ENCODE results near the gene RPRD1B. TPM values are rescaled to one million over a fixed set of nuclear protein-coding genes. Genes with fewer than 3 reads are reported as not detected.

The RPRD1B gene
- total RNA-seq, 1 donor from 2014 or later: 41.9 TPM

- intact Hi-C loops (cut with DNase I): no loop called here
- no peak for DNase-seq (ENCODE audit: low spot score)
Measured at GRCh38 chr20:38031957-38032356, 1.6 kb upstream of the RPRD1B start.

GRCh38 chr20:38032585-38033329 lies 789 bp upstream of the RPRD1B start:
- intact Hi-C loops (cut with DNase I): no loop called here
- DNase-seq (ENCODE audit: low spot score): no peak
- peak; percentile 61 for ATAC-seq

More at GRCh38 chr20:38031957-38032356, 1.6 kb upstream of the RPRD1B start:
- ATAC-seq: no peak

GRCh38 chr20:38034108-38034649 lies 633 bp downstream of the RPRD1B start:
- ATAC-seq (peak; percentile 20), DNase-seq (ENCODE audit: low spot score) (no peak)
- intact Hi-C loops (cut with DNase I): no loop called here

GRCh38 chr20:38034961-38035360 lies 1.4 kb downstream of the RPRD1B start:
- ATAC-seq: no peak
- DNase-seq (ENCODE audit: low spot score): no peak
- intact Hi-C loops (cut with DNase I): no loop called here

- no peak for ATAC-seq
- DNase-seq (ENCODE audit: low spot score): no peak
- intact Hi-C loops (cut with DNase I): no loop called here
Measured at GRCh38 chr20:38036366-38036765, 2.8 kb downstream of the RPRD1B start.

GRCh38 chr20:38040276-38040675 lies 6.7 kb downstream of the RPRD1B start:
- ATAC-seq: no peak
- intact Hi-C loops (cut with DNase I): no loop called here
- DNase-seq (ENCODE audit: low spot score): no peak

- ATAC-seq (no peak), DNase-seq (ENCODE audit: low spot score) (no peak)
- intact Hi-C loops (cut with DNase I): no loop called here
Measured at GRCh38 chr20:38043512-38044300, 10.2 kb downstream of the RPRD1B start.

GRCh38 chr20:38044685-38045084 lies 11.1 kb downstream of the RPRD1B start:
- no peak for ATAC-seq
- intact Hi-C loops (cut with DNase I): no loop called here
- DNase-seq (ENCODE audit: low spot score): no peak

GRCh38 chr20:38046572-38046971 lies 13.0 kb downstream of the RPRD1B start:
- intact Hi-C loops (cut with DNase I): no loop called here
- peak; percentile 71 for ATAC-seq
- DNase-seq (ENCODE audit: low spot score): no peak

GRCh38 chr20:38049800-38050199 lies 16.3 kb downstream of the RPRD1B start:
- ATAC-seq (no peak), DNase-seq (ENCODE audit: low spot score) (no peak)
- intact Hi-C loops (cut with DNase I): no loop called here

GRCh38 chr20:38050686-38051085 lies 17.1 kb downstream of the RPRD1B start:
- intact Hi-C loops (cut with DNase I): no loop called here
- ATAC-seq: no peak
- no peak for DNase-seq (ENCODE audit: low spot score)

- intact Hi-C loops (cut with DNase I): no loop called here
- DNase-seq (ENCODE audit: low spot score): no peak
- no peak for ATAC-seq
Measured at GRCh38 chr20:38052870-38053269, 19.3 kb downstream of the RPRD1B start.

GRCh38 chr20:38054647-38055046 lies 21.1 kb downstream of the RPRD1B start:
- DNase-seq (ENCODE audit: low spot score) (no peak), ATAC-seq (no peak)
- intact Hi-C loops (cut with DNase I): loop anchor here (5.0 kb wide), 1 partner anchor 258 kb away; no protein-coding TSS in a partner anchor

- no peak for DNase-seq (ENCODE audit: low spot score)
- ATAC-seq: no peak
- intact Hi-C loops (cut with DNase I): loop anchor here (5.0 kb wide), 1 partner anchor 257 kb away; no protein-coding TSS in a partner anchor
Measured at GRCh38 chr20:38055294-38055693, 21.7 kb downstream of the RPRD1B start.

GRCh38 chr20:38055848-38056247 lies 22.3 kb downstream of the RPRD1B start:
- DNase-seq (ENCODE audit: low spot score) (no peak), ATAC-seq (no peak)
- intact Hi-C loops (cut with DNase I): loop anchor here (5.0 kb wide), 1 partner anchor 256 kb away; no protein-coding TSS in a partner anchor

GRCh38 chr20:38057351-38057972 lies 23.9 kb downstream of the RPRD1B start:
- intact Hi-C loops (cut with DNase I): loop anchor here (5.0 kb wide), 1 partner anchor 255 kb away; no protein-coding TSS in a partner anchor
- peak; percentile 92 for ATAC-seq
- DNase-seq (ENCODE audit: low spot score): peak; percentile 93

GRCh38 chr20:38059832-38060231 lies 26.3 kb downstream of the RPRD1B start:
- DNase-seq (ENCODE audit: low spot score): no peak
- intact Hi-C loops (cut with DNase I): loop anchor here (5.0 to 10.0 kb wide), 3 partner anchors 155 to 355 kb away; no protein-coding TSS in a partner anchor
- ATAC-seq: no peak

GRCh38 chr20:38060536-38060935 lies 27.0 kb downstream of the RPRD1B start:
- DNase-seq (ENCODE audit: low spot score) (no peak), ATAC-seq (no peak)
- intact Hi-C loops (cut with DNase I): loop anchor here (10.0 kb wide), 2 partner anchors 154 to 354 kb away; no protein-coding TSS in a partner anchor

- intact Hi-C loops (cut with DNase I): loop anchor here (10.0 kb wide), 2 partner anchors 154 to 354 kb away; no protein-coding TSS in a partner anchor
- no peak for DNase-seq (ENCODE audit: low spot score)
- no peak for ATAC-seq
Measured at GRCh38 chr20:38061109-38061508, 27.6 kb downstream of the RPRD1B start.
